HG02763 (cell line): ENCODE results near the gene KIAA1217.

Source experiments
- ATAC-seq: cut with Tn5 transposase; IDR thresholded peaks from one replicate; pipeline ENCODE4 v1.9.1; 2021; ENCODE audit warnings: mild to moderate bottlenecking, moderate library complexity; ENCODE audit not compliant: unreplicated experiment

The KIAA1217 gene

GRCh38 chr10:24279166-24279565 is 70.2 kb downstream of the KIAA1217 start:
- ATAC-seq: no peak

GRCh38 chr10:24287559-24288195 is 78.7 kb downstream of the KIAA1217 start:
- ATAC-seq: no peak

GRCh38 chr10:24288581-24288980 is 79.6 kb downstream of the KIAA1217 start:
- no peak for ATAC-seq

GRCh38 chr10:24289235-24289634 is 80.3 kb downstream of the KIAA1217 start:
- no peak for ATAC-seq

GRCh38 chr10:24292304-24293293 is 83.7 kb downstream of the KIAA1217 start:
- ATAC-seq: no peak

GRCh38 chr10:24299578-24300260 is 90.8 kb downstream of the KIAA1217 start:
- ATAC-seq: no peak

GRCh38 chr10:24303522-24304310 is 94.8 kb downstream of the KIAA1217 start:
- ATAC-seq: no peak

GRCh38 chr10:24305551-24306506 is 96.9 kb downstream of the KIAA1217 start:
- ATAC-seq: no peak

GRCh38 chr10:24306507-24306875 is 97.6 kb downstream of the KIAA1217 start:
- no peak for ATAC-seq

- ATAC-seq: no peak
These were observed 98.2 kb downstream of the KIAA1217 start for GRCh38 chr10:24307116-24307515.

- ATAC-seq: no peak
These were observed 99.0 kb downstream of the KIAA1217 start for GRCh38 chr10:24307696-24308485.

- no peak for ATAC-seq
These were observed 101.2 kb downstream of the KIAA1217 start for GRCh38 chr10:24310104-24310503.

- ATAC-seq: no peak
These were observed 103.0 kb downstream of the KIAA1217 start for GRCh38 chr10:24311888-24312287.

GRCh38 chr10:24313283-24313682 is 104.3 kb downstream of the KIAA1217 start:
- no peak for ATAC-seq

- no peak for ATAC-seq
These were observed 106.3 kb downstream of the KIAA1217 start for GRCh38 chr10:24315211-24315610.

GRCh38 chr10:24318517-24318916 is 109.6 kb downstream of the KIAA1217 start:
- no peak for ATAC-seq

GRCh38 chr10:24320373-24320772 is 111.4 kb downstream of the KIAA1217 start:
- ATAC-seq: no peak

GRCh38 chr10:24324651-24325050 is 115.7 kb downstream of the KIAA1217 start:
- no peak for ATAC-seq

GRCh38 chr10:24331457-24331856 is 122.5 kb downstream of the KIAA1217 start:
- no peak for ATAC-seq
